ENCODE data around the gene HTR1E.

DNA sequence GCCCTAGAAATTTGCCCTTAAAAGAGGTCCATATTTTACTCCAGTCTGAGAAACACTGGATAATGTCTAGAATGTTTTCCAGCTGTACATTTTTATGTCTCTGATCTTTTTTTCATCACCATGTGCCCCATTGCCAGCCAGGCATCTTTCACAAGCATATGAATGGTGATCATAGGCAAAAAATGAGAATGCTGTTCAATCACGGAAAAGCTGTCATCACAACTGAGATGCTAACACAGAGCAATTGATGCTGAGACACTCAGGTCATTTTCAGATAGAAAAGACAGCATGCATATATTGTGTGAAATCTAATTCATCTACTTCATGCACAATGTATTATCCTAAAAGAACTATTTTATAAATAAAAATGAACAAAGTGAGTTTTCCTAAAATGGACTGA lies 116.0 kb downstream of the HTR1E start:
- TF ChIP-seq SUZ12 (IDR thresholded peaks at IDR 0.05; ENCODE audit: extremely low read depth, insufficient read depth, insufficient read length) = no peak
- no peak for TF ChIP-seq ZNF274 (IDR thresholded peaks at IDR 0.05; ENCODE audit: low read depth, low read length)

Measured in NT2/D1 (cell line).